Umbilical cord (tissue), 2 donors: ENCODE data around the gene PLEKHG4B. TPM values are rescaled to one million over a fixed set of nuclear protein-coding genes. Genes with fewer than 3 reads are reported as not detected.
"Not testable (repeated sequence)": the region's sequence is repeated elsewhere in the genome, so short reads cannot be mapped to it uniquely, and the experiment has no call there.

Experiments used
- DNase-seq: peaks from one replicate; pipeline ENCODE4 v3.0.0-alpha.2; 2015; ENCODE audit warnings: low spot score
- total RNA-seq: library from RNA; depleted of rRNA; stranded (reverse); fragments of >200 nt; gene quantifications from one replicate; pipeline ENCODE4 v1.2.3, GENCODE V29; 2014; ENCODE audit warnings: low replicate concordance; ENCODE audit not compliant: insufficient read depth

PLEKHG4B gene
- total RNA-seq, 1 donor from 2014 or later: 3.1 TPM

DNA sequence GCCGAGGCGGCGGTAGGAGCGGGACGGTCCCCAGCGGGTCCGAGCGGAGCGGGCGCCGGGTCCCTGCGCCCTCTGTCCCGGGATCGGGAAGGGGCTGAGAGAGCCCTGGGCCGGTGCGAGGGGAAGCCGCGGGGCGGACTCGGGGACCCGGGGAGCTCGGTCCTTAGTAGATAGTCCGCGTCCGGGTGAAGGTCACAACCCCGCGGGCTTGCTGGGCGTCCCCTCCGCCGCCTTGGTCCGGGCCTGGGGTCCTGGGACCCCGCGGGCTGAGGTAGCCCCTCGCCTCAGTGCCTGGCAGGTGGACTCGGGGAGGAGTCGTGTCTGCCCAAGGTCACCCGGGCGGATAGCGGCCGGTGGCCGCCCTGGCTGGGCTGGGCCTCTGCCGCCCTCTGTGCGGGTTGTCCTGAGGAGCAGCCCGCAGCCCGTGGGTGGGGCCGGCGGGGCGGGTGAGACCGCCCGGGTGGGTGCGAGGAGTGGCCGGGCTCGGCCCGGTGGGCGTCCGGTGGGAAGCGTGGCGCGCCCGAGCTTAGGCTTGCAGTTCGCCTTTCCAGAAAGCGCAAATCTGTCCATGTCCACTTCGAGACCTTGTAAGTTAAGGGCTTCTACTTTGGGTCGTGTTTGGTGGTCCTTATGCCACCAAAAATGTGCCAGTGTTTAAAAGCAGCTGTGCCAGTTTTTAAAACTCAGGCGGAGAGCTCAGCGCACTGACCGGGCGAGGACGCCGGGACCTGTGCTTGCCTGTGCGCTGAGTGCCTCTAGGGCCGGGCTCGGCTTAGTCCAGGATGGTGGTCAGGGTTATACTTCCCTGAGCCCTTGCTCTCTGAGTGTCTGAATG is 126.7 kb downstream of the PLEKHG4B start:
- peak; percentile 33 for DNase-seq

DNA sequence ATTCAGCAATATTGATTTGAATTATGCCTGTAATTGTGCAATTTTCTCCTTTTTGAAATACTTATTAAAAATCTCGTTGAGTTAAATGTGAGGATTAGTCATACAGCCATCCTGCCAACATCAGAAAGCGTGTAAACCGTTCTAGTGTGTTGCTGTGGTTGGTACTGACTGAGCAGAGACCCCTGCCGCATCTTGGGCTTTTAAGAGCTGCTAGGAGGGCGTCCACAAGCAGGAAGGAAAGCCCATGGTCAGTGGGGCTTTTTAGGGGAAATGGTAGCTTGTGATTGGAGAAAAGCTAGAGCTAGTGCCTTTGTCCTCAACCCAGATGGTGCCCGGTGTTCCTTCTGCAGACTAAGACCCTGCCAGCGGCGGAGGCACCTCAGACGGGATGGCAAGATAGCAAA is 127.5 kb downstream of the PLEKHG4B start:
- no peak for DNase-seq

GRCh38 chr5:219991-220390 is 128.0 kb downstream of the PLEKHG4B start:
- DNase-seq: no peak

GRCh38 chr5:222951-223715 is 131.2 kb downstream of the PLEKHG4B start:
- DNase-seq: not testable (repeated sequence)

DNA sequence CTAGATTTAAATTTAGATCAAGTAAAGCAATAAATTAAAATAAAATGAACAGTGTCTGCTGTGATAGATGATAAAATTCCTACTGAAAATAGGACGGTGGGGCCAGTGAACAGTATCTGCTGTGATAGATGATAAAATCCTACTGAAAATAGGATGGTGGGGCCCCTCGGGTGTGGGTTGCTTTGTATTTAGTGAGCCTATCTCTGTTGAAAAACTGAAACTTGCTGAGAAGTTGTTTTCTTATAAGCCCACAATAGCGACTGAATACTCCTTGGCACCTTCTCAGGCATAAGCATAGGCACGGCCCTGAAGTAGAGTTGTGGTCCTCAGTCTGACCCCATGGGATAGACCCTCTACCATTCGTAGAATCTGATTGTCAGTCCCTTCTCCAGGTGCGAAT is 131.8 kb downstream of the PLEKHG4B start:
- no peak for DNase-seq

DNA sequence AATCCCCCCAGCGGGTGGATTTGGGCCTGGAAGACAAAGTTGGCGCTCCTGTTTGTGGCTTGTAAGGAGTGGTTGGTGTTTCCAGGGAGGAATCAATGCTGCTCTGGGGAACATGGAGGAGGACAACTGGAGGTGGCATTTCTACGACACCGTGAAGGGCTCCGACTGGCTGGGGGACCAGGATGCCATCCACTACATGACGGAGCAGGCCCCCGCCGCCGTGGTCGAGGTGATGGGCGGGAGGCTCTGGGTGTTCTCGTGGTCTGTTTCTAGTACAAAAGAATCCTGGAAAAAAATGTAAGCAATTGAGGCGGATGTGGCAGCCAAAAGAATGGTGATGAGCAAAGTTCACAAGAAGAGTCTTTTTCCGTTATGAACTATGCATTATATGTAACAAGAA is 133.4 kb downstream of the PLEKHG4B start:
- DNase-seq: no peak

DNA sequence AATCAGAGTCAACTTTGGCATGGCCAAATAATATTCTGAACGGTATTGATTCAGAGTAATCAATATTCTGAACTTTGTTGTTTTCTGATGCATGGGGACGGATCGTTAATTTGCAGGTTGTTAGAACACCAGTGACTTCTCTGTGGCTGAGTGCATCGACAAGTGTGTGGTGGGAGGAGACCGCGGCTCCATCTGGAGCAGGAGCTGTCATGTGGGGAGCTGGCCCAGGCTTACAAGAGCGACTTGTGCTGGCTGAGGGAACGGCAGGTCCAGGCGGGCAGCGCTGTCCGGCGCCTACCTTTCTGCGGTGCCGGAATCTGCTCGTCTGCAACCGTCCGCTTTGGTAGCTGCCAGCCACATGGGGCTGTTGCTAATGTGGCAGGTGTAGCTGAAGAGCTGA is 135.4 kb downstream of the PLEKHG4B start:
- not testable (repeated sequence) for DNase-seq

- no peak for DNase-seq
Measured at GRCh38 chr5:228886-229285, 136.9 kb downstream of the PLEKHG4B start.

DNA sequence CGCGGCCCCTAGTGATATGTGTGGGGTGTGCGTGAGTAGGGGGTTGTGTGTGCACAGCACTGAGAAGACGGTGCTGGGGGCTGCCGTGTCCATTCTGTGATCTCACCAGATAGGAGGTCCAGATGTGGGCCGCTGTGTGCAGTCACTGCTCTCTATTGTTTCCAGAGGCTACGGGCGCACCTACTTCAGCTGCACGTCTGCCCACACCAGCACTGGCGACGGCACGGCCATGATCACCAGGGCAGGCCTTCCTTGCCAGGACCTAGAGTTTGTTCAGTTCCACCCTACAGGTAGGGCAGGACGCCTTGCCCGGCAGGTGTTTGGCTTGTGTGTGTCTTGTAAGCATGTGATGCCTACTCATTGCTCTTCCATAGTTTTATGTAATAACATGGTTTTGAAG is 138.7 kb downstream of the PLEKHG4B start:
- DNase-seq: no peak

GRCh38 chr5:231661-232060 is 139.7 kb downstream of the PLEKHG4B start:
- DNase-seq: no peak

- not testable (repeated sequence) for DNase-seq
Measured at GRCh38 chr5:233426-233825, 141.5 kb downstream of the PLEKHG4B start.

- DNase-seq: no peak
Measured at GRCh38 chr5:234450-234849, 142.5 kb downstream of the PLEKHG4B start.

GRCh38 chr5:235527-235926 is 143.6 kb downstream of the PLEKHG4B start:
- DNase-seq: not testable (repeated sequence)

- not testable (repeated sequence) for DNase-seq
Measured at GRCh38 chr5:237931-238330, 146.0 kb downstream of the PLEKHG4B start.

Other genes starting within 250 kb of the PLEKHG4B start
- gene LRRC14B, start 99.3 kb downstream of the PLEKHG4B start, total RNA-seq: not detected
- 7.7 TPM for gene CCDC127, start 126.0 kb downstream of the PLEKHG4B start, total RNA-seq
- 84.7 TPM for gene SDHA, start 126.2 kb downstream of the PLEKHG4B start, total RNA-seq
- 60.4 TPM for gene PDCD6, start 179.5 kb downstream of the PLEKHG4B start, total RNA-seq
- gene AHRR, start 229.5 kb downstream of the PLEKHG4B start, total RNA-seq: 18.3 TPM